Measurements from ENCODE around the gene RYR1.
"Not testable (repeated sequence)": the region's sequence is repeated elsewhere in the genome, so short reads cannot be mapped to it uniquely, and the experiment has no call there.

RYR1 gene

DNA sequence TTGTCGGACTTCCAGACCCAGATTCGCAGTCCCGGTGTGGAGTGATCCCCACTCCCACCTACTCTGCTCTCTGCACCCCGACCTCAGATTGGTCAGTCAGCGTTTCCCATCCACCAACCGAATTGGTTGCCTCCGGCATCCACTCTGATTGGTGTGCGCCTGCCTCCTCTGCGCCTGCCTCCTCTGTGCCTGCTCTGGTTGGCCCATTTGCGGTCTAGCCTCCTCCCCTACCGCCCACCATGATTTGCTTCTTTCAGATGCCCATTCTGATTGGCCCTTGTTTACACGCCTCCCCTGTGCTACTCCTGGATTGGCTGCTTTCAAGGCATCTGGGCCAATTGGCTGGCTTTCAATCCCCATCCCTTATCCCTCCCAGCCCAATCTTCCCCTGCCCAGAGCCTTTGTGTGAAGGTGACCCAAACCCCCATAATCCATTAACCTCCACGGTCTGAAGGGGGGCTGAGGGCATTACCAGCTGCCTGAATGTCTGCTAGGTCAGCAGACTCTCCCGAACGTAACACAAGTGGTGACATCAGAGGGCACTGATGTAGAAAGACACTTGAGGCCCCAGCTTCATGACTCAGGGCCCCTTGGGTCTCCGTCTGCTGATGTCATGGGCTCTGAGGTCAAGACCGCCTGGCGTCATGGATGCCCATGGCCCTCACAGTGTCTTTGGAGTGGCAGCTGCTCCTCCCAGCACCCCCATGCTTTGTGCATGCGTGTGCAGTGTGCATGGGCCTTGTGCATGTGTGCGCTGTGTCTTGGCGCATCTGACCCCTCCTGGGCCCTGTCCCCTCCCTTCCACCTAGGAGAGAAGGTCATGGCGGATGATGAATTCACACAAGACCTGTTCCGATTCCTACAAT is 103.8 kb downstream of the RYR1 start:
- DNase-seq (ENCODE audit: low read depth in 2 of 2, low spot score in 1 of 2): no peak

DNA sequence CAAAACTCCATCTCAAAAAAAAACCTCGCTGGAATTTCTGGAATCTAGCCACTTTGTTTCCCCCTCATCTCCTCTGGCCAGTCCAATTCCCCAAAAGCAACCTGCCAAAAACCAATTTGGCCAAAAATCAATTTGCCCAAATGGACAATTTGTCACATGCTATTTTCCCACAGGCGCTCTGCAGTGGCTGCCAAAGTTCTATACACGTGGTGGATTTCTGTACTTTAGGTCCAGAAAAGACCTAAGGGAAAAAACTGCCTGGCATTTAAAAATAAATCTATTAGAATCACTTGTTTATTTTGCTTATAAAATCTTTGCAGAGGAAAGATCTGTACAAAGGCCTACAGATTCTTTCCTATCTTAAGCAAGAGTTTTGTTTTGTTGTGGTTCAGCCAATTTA is 104.9 kb downstream of the RYR1 start:
- DNase-seq (ENCODE audit: low read depth in 2 of 2, low spot score in 1 of 2): no peak

GRCh38 chr19:38538793-38539528 is 105.5 kb downstream of the RYR1 start:
- no peak for DNase-seq (ENCODE audit: low read depth in 2 of 2, low spot score in 1 of 2)

GRCh38 chr19:38539751-38540150 is 106.3 kb downstream of the RYR1 start:
- DNase-seq (ENCODE audit: low read depth in 2 of 2, low spot score in 1 of 2): no peak

GRCh38 chr19:38542040-38542439 is 108.5 kb downstream of the RYR1 start:
- DNase-seq (ENCODE audit: low read depth in 2 of 2, low spot score in 1 of 2): no peak

- DNase-seq (ENCODE audit: low read depth in 2 of 2, low spot score in 1 of 2): no peak
These were observed 109.9 kb downstream of the RYR1 start for GRCh38 chr19:38543286-38543806.

DNA sequence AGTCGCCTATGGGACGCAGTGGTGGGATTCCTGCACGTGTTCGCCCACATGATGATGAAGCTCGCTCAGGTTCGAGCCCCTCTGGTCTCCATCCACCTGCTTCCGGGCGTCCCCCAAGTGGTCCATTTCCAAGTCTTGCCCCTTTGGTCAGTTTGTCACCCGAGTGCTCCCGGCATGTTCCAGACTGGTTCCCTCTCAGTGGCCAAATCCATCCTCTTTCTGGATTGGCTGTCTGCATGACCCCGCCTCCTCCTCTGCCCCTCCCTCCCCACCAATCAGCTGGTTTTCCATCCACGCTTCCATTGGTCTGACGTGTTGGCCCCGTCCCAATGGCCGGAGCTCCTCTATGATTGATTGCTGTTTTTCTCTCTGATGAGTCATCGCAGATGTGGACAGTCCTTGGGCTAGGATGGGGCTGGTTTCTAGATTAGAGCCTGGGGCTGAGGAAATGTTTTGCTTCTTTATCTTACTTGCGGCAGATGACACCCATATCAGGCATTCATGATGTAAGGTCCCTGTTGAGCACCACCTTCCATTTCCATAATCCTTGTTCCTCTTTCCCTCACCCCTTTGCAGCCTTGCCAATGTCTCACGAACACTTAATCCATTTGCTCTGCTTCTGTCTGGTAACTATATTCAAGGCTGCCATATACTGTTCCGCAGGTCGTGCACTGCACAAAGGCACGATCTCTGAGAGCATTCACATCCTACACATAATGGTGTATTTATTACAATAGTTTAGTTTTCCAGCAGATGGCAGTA is 110.5 kb downstream of the RYR1 start:
- no peak for DNase-seq (ENCODE audit: low read depth in 2 of 2, low spot score in 1 of 2)

DNA sequence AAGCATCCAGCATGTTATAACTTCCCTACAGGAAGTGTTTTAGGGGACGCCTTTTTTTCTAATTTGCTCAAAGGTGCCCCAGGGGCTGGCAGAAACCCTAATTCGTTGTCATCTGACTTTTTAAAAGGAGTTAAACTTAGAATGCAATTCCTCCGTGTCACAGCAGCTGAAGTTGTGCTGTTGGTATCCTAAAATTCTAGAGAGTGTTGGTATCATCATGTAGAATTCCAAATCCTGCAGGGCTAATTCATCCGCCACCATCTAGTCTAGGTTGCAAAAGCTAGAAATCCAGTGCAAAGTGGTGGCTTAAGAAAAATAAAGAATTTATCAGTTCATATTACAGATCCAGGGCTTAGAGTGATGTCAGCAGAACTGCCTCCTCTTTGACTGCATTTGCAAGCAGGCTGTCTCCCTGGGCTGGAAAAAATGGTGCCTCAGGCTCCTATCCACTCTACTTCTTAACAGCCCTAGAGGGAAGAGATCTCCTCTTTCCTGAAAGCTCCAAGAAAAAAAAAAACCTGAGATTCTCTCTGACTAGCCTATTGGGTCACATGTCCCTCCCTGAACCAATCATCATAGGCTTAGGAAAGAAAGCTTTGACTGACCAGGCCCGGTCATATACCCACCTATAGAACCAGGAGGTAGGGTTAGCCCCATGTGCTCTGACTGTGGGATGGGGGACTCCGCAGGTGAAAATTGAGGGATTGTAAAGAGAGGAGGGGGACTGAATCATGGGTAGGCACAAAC is 111.3 kb downstream of the RYR1 start:
- no peak for DNase-seq (ENCODE audit: low read depth in 2 of 2, low spot score in 1 of 2)

DNA sequence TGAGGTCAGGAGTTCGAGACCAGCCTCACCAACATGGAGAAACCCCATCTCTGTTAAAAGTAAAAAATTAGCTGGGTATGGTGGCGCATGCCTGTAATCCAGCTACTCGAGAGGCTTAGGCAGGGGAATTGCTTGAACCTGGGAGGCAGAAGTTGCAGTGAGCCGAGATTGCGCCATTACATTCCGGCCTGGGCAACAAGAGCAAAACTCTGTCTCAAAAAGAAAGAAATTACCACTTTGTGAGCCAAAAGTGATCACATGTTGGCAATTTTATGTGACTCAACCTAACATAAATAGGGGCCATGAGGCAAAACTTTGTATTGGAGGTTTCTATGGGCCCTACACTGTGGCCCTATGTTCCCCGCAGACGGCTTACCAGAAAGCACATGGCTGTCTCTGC is 112.1 kb downstream of the RYR1 start:
- DNase-seq (ENCODE audit: low read depth in 2 of 2, low spot score in 1 of 2): no peak

DNA sequence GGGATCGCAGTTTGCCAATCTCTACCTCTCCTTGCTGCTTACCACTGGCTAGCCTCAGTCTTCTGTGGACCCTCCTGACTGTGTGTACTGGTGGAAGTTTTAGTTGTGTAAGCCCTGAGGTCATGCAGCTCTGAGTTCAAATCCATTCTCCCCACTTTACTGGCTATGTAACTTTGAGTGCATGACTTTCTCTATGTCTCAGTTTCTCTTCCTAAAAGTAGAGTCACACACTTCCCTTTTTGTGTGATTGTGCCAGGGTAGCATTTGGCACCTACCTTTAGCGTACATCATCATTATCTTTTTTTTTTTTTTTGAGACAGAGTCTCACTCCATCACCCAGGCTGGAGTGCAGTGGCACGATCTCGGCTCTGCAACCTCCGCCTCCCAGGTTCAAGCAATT is 113.9 kb downstream of the RYR1 start:
- DNase-seq (ENCODE audit: low read depth in 2 of 2, low spot score in 1 of 2): no peak

DNA sequence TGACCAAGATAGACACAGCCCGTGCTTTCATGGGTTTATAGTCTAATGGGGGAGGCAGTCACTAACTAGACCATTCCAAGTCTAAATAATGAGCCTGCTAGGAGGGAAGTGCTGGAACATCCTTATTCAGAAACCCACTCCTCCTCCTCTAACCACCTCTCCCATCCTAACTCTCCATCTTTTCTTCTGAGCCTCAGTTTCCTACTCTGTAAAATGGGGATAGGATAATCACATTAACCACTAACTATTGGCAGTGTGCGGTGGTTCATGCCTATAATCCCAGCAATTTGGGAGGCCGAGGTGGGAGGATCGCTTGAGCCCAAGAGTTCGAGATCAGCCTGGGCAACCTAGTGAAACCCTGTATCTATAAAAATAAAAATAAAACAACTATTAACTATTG is 115.6 kb downstream of the RYR1 start:
- no peak for DNase-seq (ENCODE audit: low read depth in 2 of 2, low spot score in 1 of 2)

DNA sequence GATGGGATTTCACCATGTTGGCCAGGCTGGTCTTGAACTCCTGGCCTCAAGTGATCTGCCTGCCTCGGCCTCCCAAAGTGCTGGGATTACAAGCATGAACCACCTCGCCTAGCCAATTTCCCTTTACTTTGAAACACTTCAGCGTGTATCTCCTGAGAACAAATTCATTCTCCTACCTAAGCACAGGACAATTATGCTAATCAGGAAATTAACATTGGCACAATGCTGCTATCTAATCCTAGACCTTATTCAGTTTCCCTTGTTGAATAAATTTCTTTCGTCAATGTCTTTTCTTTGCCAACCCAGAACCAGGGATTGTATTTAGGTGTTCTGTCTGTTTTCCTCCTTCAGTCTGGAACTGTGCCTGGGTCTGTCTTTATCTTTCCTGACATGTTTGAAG is 116.5 kb downstream of the RYR1 start:
- no peak for DNase-seq (ENCODE audit: low read depth in 2 of 2, low spot score in 1 of 2)

DNA sequence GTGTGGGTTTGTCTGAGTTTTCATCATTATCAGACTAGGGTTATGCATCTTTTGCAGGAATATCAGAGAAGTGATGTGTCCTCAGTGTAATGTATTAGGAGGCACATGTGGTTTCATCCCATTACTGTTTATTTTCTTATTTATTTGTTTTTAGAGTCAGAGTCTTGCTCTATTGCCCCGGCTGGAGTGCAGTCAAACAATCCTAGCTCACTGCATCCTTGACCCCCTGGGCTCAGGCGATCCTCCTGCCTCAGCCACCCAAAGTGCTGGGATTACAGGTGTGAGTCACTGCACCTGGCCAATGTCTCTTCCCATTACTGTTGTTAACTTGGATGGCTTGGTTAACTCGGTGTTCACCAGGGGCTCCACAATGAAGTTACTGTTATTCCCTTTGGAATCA is 116.9 kb downstream of the RYR1 start:
- DNase-seq (ENCODE audit: low read depth in 2 of 2, low spot score in 1 of 2): no peak

DNA sequence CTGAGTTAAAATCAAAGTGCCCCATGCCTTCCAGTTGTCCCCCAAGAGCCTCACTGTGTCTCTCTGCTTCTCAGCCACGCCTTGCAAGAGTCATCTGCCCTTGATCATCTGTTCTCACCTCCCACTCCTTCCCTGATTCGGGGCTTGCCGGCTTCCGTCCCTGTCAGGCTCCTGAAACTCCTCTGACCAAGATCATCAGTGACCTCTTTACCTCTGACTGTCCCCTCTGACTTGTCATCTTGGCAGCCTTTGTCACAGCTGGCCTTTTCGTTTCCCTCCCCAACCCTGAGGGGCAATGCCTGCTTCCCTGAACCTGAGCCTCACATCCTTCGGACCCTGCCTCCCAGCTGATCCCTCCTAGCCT is 117.9 kb downstream of the RYR1 start:
- DNase-seq (ENCODE audit: low read depth in 2 of 2, low spot score in 1 of 2): no peak

DNA sequence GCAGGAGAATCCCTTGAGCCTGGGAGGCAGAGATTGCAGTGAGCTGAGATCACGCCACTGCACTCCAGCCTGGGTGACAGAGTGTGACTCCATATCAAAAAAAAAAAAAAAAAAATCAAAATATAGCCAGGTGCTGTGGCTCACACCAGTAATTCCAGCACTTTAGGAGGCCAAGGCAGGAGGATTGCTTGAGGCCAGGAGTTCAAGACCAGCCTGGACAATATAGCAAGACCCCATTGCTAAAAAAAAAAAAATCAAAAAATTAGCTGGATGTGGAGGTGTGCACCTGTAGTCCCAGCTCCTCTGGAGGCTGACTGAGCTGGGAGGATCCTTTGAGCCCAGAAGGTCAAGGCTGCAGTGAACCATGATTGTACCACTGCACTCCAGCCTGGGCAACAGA is 119.7 kb downstream of the RYR1 start:
- DNase-seq (ENCODE audit: low read depth in 2 of 2, low spot score in 1 of 2): not testable (repeated sequence)

DNA sequence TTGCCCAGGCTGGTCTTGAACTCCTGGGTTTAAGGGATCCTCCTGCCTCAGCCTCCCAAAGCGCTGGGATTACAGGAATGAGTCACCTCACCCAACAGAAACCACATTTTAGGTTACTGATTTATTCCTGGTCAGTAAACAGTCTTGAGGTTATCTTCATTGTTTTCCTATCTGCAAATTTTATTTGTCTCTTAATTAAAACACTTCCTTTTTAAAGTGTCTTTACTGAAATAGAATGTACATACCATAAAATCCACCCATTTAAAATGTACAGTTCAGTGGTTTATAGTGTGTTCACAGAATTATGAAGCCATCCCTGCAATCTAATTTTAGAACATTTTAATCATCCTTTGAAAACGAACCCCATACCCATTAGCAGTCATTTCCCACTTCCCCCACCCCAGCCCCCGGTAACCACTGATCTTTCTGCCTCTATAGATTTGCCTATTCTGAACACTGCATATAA is 121.2 kb downstream of the RYR1 start:
- DNase-seq (ENCODE audit: low read depth in 2 of 2, low spot score in 1 of 2): no peak

- DNase-seq (ENCODE audit: low read depth in 2 of 2, low spot score in 1 of 2): no peak
These were observed 121.7 kb downstream of the RYR1 start for GRCh38 chr19:38555200-38555599.

DNA sequence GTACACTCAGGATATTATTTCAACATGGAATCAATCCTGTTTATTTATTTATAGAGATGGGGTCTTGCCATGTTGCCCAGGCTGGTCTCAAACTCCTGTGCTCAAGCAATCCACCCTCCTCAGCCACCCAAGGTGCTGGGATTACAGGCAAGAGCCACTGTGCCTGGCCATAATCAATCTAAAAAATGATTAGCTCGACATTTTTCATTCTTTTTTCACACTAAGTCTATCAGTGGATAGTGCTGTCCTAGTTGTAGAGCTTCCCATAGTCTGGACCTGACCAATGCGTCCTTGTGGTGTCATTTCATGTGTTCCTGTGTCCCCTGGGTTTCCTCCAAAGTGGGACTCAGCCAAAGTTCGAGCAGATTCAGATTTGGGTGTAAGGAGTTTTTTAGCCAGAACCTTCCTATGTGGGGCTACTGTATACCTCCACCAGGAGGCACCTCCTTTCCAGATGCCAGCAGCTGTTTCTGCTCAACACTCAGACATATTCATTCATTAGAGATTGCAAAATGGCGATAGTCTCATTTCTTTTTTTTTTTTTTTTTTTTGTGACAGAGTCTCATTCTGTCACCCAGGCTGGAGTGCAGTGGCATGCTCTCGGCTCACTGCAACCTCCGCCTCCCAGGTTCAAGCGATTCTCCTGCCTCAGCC is 123.2 kb downstream of the RYR1 start:
- DNase-seq (ENCODE audit: low read depth in 2 of 2, low spot score in 1 of 2): no peak

DNA sequence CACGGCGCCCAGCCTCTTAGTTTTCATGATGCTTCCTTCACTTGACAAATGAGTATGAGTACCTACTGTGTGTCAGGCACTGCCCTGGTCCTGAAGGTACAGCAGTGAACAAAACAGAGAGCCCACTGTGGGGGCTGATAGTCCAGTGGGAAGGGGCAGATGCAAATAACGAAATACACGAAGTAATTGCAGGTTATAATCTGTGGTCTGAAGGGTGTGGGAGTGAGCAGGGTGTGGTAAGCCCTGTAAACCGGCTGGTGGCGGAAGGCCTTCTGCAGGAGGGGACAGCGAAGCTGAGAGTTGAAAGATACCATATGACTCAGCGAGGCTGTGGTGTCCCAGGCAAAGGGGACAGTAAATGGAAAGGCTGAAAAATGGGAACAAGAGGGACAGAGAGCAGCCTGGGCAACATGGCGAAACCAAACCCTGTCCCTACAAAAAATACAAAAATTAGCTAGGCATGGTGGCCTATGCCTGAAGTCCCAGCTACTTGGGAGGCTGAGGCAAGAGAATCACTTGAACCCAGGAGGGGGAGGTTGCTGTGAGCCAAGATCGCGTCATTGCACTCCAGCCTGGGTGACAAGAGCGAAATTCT is 123.8 kb downstream of the RYR1 start:
- no peak for DNase-seq (ENCODE audit: low read depth in 2 of 2, low spot score in 1 of 2)

GRCh38 chr19:38558933-38559332 is 125.4 kb downstream of the RYR1 start:
- not testable (repeated sequence) for DNase-seq (ENCODE audit: low read depth in 2 of 2, low spot score in 1 of 2)

Measured in stimulated activated CD8-positive, alpha-beta memory T cell treated with anti-CD3 and anti-CD28 coated beads, Interleukin-4, amount 100 ng/mL, for 1 hour (primary cell).